K562 (cell line): ENCODE results near the gene PRKCE. TPM values are rescaled to one million over a fixed set of nuclear protein-coding genes. Genes with fewer than 3 reads are reported as not detected.

Experiments used
- ATAC-seq: fragments of 200-7000 bp; cut with Tn5 transposase; 3 replicates; pipeline ENCODE4 v1.9.1; 2020; ENCODE audit warnings: moderate library complexity
- BruUV-seq: library from RNA; stranded (reverse); fragments of 400-500 nt; replicated peaks from 2 replicates; lab custom pipeline; 2021; lab: Mats Ljungman, UMichigan
- CTCF ChIA-PET: fragments of 300-600 bp; formaldehyde crosslinking; extraction: SDS; loops from one replicate; lab custom pipeline; 2021; ENCODE audit warnings: low intra/inter-chr PET ratio; lab: Yijun Ruan, JAX
- POLR2A ChIA-PET: fragments of 300-600, 350-650 bp; sonication (Branson Sonifier 250); formaldehyde crosslinking; extraction: SDS; loops from one replicate; lab custom pipeline; 2021; ENCODE audit warnings: antibody characterized with exemption, inconsistent platforms; lab: Yijun Ruan, JAX
- DNase-seq, 4 experiments: peaks; one replicate each; pipeline versions ENCODE4 v3.0.0 to v3.0.0-alpha.2; 2011 to 2018; ENCODE audit warnings: low spot score in 3 of 4, mixed read lengths in 3 of 4; ENCODE audit errors: extremely low read depth in 1 of 4
- FAIRE-seq: peaks from 2 replicates; lab custom pipeline; 2011; peaks lifted over from hg19 to GRCh38; lab: Jason Lieb, UNC
- H2AFZ ChIP-seq: 2 replicates; pipeline ENCODE4 v1.6.0; 2011; ENCODE audit warnings: low read depth, low read length, control low read depth, inconsistent platforms
- H3K27ac ChIP-seq: fragments of 200-600 bp; 3 replicates; pipeline ENCODE4 v1.8.0; 2011; ENCODE audit warnings: low read depth, mild to moderate bottlenecking, control low read depth, inconsistent platforms, low read length, moderate library complexity, mixed read lengths; ENCODE audit errors: extremely low read depth
- H3K27me3 ChIP-seq, 2 experiments: fragments of 300-600 bp in 1 of 2; 2 replicates in 1 of 2; 3 replicates in 1 of 2; pipeline versions ENCODE4 v1.6.0 to v1.8.0; 2011; ENCODE audit warnings: inconsistent platforms in 2 of 2, low read length in 2 of 2, mild to moderate bottlenecking in 1 of 2, mixed read lengths in 1 of 2, moderate library complexity in 1 of 2; ENCODE audit not compliant: control insufficient read depth in 2 of 2, insufficient read depth in 2 of 2
- H3K36me3 ChIP-seq: fragments of 300-600 bp; 3 replicates; pipeline ENCODE4 v1.8.0; 2011; ENCODE audit warnings: mild to moderate bottlenecking, low read length, inconsistent platforms; ENCODE audit not compliant: control insufficient read depth, insufficient read depth
- H3K4me1 ChIP-seq, 2 experiments: fragments of 200-600 bp in 1 of 2; replicated peaks in 1 of 2; 2 replicates in 1 of 2; 3 replicates in 1 of 2; pipeline versions ENCODE4 v1.5.1 to v1.8.0; 2011; ENCODE audit warnings: inconsistent platforms in 2 of 2, low read length in 2 of 2, mild to moderate bottlenecking in 1 of 2, mixed read lengths in 1 of 2, moderate library complexity in 1 of 2; ENCODE audit not compliant: control insufficient read depth in 2 of 2, insufficient read depth in 2 of 2
- H3K4me2 ChIP-seq: 2 replicates; pipeline ENCODE4 v1.6.1; 2011; ENCODE audit warnings: low read length, control low read depth, inconsistent platforms, mixed read lengths; ENCODE audit not compliant: insufficient read depth
- H3K4me3 ChIP-seq: fragments of 200-600 bp; sonication (generic), shearing (Covaris generic); 2 replicates; pipeline ENCODE4 v1.5.1; 2016; ENCODE audit warnings: control low read depth, inconsistent platforms
- H3K79me2 ChIP-seq: fragments of 200-600 bp; 3 replicates; pipeline ENCODE4 v1.8.0; 2011; ENCODE audit warnings: low read length, inconsistent platforms; ENCODE audit not compliant: control insufficient read depth, insufficient read depth
- H3K9ac ChIP-seq, 2 experiments: 2 replicates each; pipeline versions ENCODE4 v1.6.0 to v1.6.1; 2011; ENCODE audit warnings: low read depth in 2 of 2, low read length in 2 of 2, control low read depth in 1 of 2, inconsistent platforms in 1 of 2, mild to moderate bottlenecking in 1 of 2, mixed read lengths in 1 of 2; ENCODE audit not compliant: insufficient read depth in 1 of 2
- H3K9me1 ChIP-seq: one replicate; pipeline ENCODE4 v1.6.0; 2011; ENCODE audit warnings: inconsistent platforms, mild to moderate bottlenecking, low read length, moderate library complexity; ENCODE audit not compliant: control insufficient read depth, insufficient read depth
- H3K9me3 ChIP-seq: replicated peaks from 2 replicates; pipeline ENCODE4 v1.5.1; 2011; ENCODE audit warnings: low read depth, low read length, inconsistent platforms; ENCODE audit not compliant: control insufficient read depth, insufficient read depth
- H4K20me1 ChIP-seq: replicated peaks from 2 replicates; pipeline ENCODE4 v1.6.1; 2011; ENCODE audit warnings: low read length, inconsistent platforms, mixed read lengths; ENCODE audit not compliant: control insufficient read depth, insufficient read depth
- CSDE1 ChIP-seq, 2 experiments: fragments of 450-650 bp; IDR thresholded peaks; 2 replicates each; pipeline ENCODE4 v1.6.1; 2016; ENCODE audit warnings: mild to moderate bottlenecking in 1 of 2
- E2F3 ChIP-seq: fragments of 250-450 bp; sonication (Bioruptor Pico); IDR thresholded peaks from 2 replicates; pipeline ENCODE4 v1.4.0; 2020; ENCODE audit warnings: mild to moderate bottlenecking
- FOXJ2 ChIP-seq: fragments of 200-800 bp; sonication (Bioruptor generic); IDR thresholded peaks from 2 replicates; pipeline ENCODE4 v1.6.1; 2016; ENCODE audit warnings: missing genetic modification characterization, missing compliant biosample characterization
- HDAC2 ChIP-seq: fragments of 450-650 bp; IDR thresholded peaks from 2 replicates; pipeline ENCODE4 v1.6.1; 2016; ENCODE audit warnings: mild to moderate bottlenecking
- MYNN ChIP-seq, 2 experiments: sonication (generic); formaldehyde crosslinking in 1 of 2; IDR thresholded peaks; 2 replicates each; pipeline versions ENCODE4 v1.5.0 to v1.6.1; 2016 to 2020; ENCODE audit warnings: antibody characterized with exemption in 1 of 2, missing genetic modification reagents in 1 of 2
- RAD21 ChIP-seq, 2 experiments: fragments of 250-450 bp in 1 of 2; fragments of 450-650 bp in 1 of 2; sonication (Bioruptor Pico) in 1 of 2; formaldehyde crosslinking in 1 of 2; IDR thresholded peaks in 1 of 2; conservative IDR thresholded peaks in 1 of 2; 2 replicates each; pipeline versions ENCODE4 v1.4.0 to v1.8.0; 2020 to 2022; ENCODE audit warnings: mild to moderate bottlenecking in 2 of 2, moderate library complexity in 1 of 2
- RBM25 ChIP-seq: fragments of 200-400 bp; formaldehyde crosslinking; IDR thresholded peaks from 2 replicates; pipeline ENCODE4 v1.6.1; 2018; ENCODE audit warnings: low read length, low read depth, moderate library complexity; ENCODE audit not compliant: severe bottlenecking
- RFX1 ChIP-seq: fragments of 450-650 bp; IDR thresholded peaks from 2 replicates; pipeline ENCODE4 v1.6.1; 2016; ENCODE audit warnings: mild to moderate bottlenecking, moderate library complexity
- STAT5A ChIP-seq: IDR thresholded peaks from 2 replicates; pipeline ENCODE4 v1.6.1; 2012; ENCODE audit warnings: low read length, inconsistent platforms, borderline replicate concordance
- ZBTB11 ChIP-seq, 3 experiments: fragments of 200-800 bp in 1 of 3; fragments of 250-450 bp in 1 of 3; fragments of 450-650 bp in 1 of 3; sonication (Bioruptor Pico) in 1 of 3; sonication (Bioruptor generic) in 1 of 3; formaldehyde crosslinking in 1 of 3; IDR thresholded peaks; 2 replicates each; pipeline versions ENCODE4 v1.6.1 to v1.8.0; 2016 to 2022; ENCODE audit warnings: mild to moderate bottlenecking in 2 of 3, missing genetic modification characterization in 2 of 3, missing compliant biosample characterization in 1 of 3, moderate library complexity in 1 of 3
- ZNF347 ChIP-seq: fragments of 450-650 bp; formaldehyde crosslinking; IDR thresholded peaks from 2 replicates; pipeline ENCODE4 v1.4.0; 2020; ENCODE audit warnings: low read depth, mild to moderate bottlenecking, moderate library complexity
- WGBS: fragments of 100-300 bp; shearing (Covaris generic); methylation state at CpG from one replicate; pipeline ENCODE4 v1.1.6; 2016; ENCODE audit warnings: low coverage, mixed read lengths; ENCODE audit not compliant: insufficient coverage; ENCODE audit errors: missing lambda C conversion rate; 5-methylcytosine and 5-hydroxymethylcytosine counted together
- in situ Hi-C: fragments of 300-500 bp; cut with MboI; formaldehyde crosslinking; loops from 4 replicates; pipeline ENCODE4 v1.15.0; 2018; ENCODE audit warnings: inconsistent platforms, mixed read lengths
- intact Hi-C: fragments of 100-400 bp; cut with micrococcal nuclease; formaldehyde crosslinking; loops from 2 replicates; pipeline ENCODE4 v1.14.2; 2022
- polyA plus RNA-seq, 8 experiments: library from polyadenylated mRNA; depleted of rRNA in 4 of 8; stranded (reverse) in 5 of 8; unstranded in 3 of 8; fragments of >200 nt; fragmentation: Nextera tagmentation in 2 of 8; fragmentation: Illumina TruSeq in 1 of 8; extraction: Ambion mirVana in 2 of 8; extraction: Trizol in 1 of 8; gene quantifications; 2 replicates each; pipeline versions ENCODE4 v1.2.1 to v1.2.3, GENCODE V29; 2011 to 2014; ENCODE audit warnings: inconsistent platforms in 1 of 8, missing spikeins in 1 of 8
- total RNA-seq, 7 experiments: library from RNA; depleted of rRNA in 6 of 7; stranded (reverse); fragments of >200 nt in 6 of 7; fragmentation: Illumina TruSeq in 2 of 7; extraction: Trizol in 2 of 7; gene quantifications; 2 replicates each; pipeline versions ENCODE4 v1.2.1 to v1.2.3, GENCODE V29; 2011 to 2021; ENCODE audit warnings: low replicate concordance in 1 of 7
- TF ChIP-seq, protein P1 (sequence below): sonication (generic); formaldehyde crosslinking; IDR thresholded peaks from 2 replicates; pipeline ENCODE4 v1.8.0; 2022; ENCODE audit warnings: mild to moderate bottlenecking, missing genetic modification reagents, borderline replicate concordance
- TF ChIP-seq, protein P2 (sequence below): fragments of 250-450 bp; sonication (Bioruptor Pico); IDR thresholded peaks from 2 replicates; pipeline ENCODE4 v1.4.0; 2020; ENCODE audit warnings: borderline replicate concordance

Gene PRKCE
- total and polyA plus RNA-seq, 9 of the 15 experiments (the other 6 are each of a cell fraction or from before 2014, with no cell fraction given): 0.06 to 1.0 (median 0.22) TPM; not detected in 1

DNA sequence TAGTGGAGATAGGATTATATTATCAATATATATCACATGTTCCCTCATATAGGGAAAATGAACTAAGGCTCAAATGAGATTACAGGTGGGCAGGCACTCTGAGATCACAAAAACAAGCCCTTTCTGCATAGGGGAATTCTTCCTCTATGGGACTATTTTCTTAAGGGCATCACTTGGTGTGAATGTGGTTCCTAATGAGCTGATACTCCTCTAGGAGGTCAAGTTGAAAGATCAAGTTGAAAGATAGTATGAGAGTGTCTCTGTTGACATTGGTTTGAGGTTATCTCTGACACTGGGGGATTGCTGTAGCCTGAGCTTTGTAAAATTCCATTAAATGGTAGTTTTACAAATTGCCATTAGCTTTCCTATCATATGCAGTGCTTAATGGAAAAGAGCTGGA, 270.4 kb downstream of the PRKCE start (continued):
- TF ChIP-seq E2F3 (CRISPR knock-in tag): no peak
- TF ChIP-seq HDAC2: no peak

- no peak overlapping the region for H2AFZ ChIP-seq
- no peak overlapping the region for H3K27ac ChIP-seq
- FAIRE-seq (no peak), DNase-seq (no peak), ATAC-seq (no peak)
- H3K4me1 ChIP-seq: no peaks in the 10 kb centered on the region
- ChIA-PET POLR2A (no interaction called here), CTCF (no interaction called here)
- no peak overlapping the region for H3K4me3 ChIP-seq
- peaks cover 0 to 43% of the 10 kb centered on the region in 2 experiments; a peak in 4 of 5 replicates for H3K27me3 ChIP-seq
- H3K9me1 ChIP-seq: no peaks in the 10 kb centered on the region
- H3K36me3 ChIP-seq: no peaks in the 10 kb centered on the region
- 0% methylated on average over 7 of the region's 7 CpGs for WGBS
- no TSS peak for BruUV-seq
- no peaks in the 10 kb centered on the region; the same call in 1 of the 2 replicates for H4K20me1 ChIP-seq
- H3K9me3 ChIP-seq: no peaks in the 10 kb centered on the region
- in situ Hi-C loops (no loop called here), intact Hi-C loops (no loop called here)
- no peaks in the 10 kb centered on the region for H3K79me2 ChIP-seq
- no peak overlapping the region for H3K9ac ChIP-seq
- H3K4me2 ChIP-seq: no peak overlapping the region
- no peak for TF ChIP-seq ZNF347
- TF ChIP-seq FOXJ2 (tag): peak; percentile 91
- TF ChIP-seq ZBTB11 (CRISPR knock-in tag; IDR thresholded peaks at IDR 0.05): no peak
- TF ChIP-seq, protein P1, sequence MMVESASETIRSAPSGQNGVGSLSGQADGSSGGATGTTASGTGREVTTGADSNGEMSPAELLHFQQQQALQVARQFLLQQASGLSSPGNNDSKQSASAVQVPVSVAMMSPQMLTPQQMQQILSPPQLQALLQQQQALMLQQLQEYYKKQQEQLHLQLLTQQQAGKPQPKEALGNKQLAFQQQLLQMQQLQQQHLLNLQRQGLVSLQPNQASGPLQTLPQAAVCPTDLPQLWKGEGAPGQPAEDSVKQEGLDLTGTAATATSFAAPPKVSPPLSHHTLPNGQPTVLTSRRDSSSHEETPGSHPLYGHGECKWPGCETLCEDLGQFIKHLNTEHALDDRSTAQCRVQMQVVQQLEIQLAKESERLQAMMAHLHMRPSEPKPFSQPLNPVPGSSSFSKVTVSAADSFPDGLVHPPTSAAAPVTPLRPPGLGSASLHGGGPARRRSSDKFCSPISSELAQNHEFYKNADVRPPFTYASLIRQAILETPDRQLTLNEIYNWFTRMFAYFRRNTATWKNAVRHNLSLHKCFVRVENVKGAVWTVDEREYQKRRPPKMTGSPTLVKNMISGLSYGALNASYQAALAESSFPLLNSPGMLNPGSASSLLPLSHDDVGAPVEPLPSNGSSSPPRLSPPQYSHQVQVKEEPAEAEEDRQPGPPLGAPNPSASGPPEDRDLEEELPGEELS: no peak
- TF ChIP-seq MYNN (IDR thresholded peaks at IDR 0.05): peak; percentile 70; the same call in 1 of the 2 replicates
- no peak for TF ChIP-seq MYNN (CRISPR knock-in tag; IDR thresholded peaks at IDR 0.05)
- TF ChIP-seq RFX1: peak; percentile 65
- no peak for TF ChIP-seq STAT5A
- TF ChIP-seq, protein P2, sequence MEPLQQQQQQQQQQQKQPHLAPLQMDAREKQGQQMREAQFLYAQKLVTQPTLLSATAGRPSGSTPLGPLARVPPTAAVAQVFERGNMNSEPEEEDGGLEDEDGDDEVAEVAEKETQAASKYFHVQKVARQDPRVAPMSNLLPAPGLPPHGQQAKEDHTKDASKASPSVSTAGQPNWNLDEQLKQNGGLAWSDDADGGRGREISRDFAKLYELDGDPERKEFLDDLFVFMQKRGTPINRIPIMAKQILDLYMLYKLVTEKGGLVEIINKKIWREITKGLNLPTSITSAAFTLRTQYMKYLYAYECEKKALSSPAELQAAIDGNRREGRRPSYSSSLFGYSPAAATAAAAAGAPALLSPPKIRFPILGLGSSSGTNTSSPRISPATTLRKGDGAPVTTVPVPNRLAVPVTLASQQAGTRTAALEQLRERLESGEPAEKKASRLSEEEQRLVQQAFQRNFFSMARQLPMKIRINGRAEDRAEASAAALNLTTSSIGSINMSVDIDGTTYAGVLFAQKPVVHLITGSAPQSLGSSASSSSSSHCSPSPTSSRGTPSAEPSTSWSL (CRISPR knock-in tag): no peak
- TF ChIP-seq RAD21 (CRISPR knock-in tag; conservative IDR thresholded peaks at IDR 0.05 in 1 of 2, IDR thresholded peaks at IDR 0.05 in 1 of 2): no peak
- no peak for TF ChIP-seq CSDE1 (IDR thresholded peaks at IDR 0.05)
- no peak for TF ChIP-seq RBM25
These were observed 271.1 kb downstream of the PRKCE start for GRCh38 chr2:45922577-45922988.
